ENCODE data around the gene MGMT.

DNA sequence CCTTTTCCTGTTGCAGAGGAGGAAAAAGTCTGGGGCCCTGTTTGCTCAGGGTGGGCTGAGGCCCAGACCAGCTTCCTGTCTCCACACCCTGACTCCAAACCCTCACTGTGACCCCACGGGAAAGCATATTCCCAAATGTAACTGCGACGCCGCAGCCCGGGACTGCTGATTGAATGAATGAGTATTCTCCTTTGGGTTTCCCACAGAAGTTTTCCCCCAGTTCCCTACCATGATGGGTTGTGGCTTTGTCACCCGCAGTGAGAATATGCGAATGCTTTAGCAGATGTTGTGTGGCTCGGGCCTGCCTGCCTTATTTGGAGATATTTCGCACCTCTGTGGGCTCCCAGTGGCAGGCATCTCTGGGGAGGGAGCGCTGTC lies 50.6 kb downstream of the MGMT start:
- TF ChIP-seq TAF1 (conservative IDR thresholded peaks at IDR 0.05) (no peak), FOXA1 (IDR thresholded peaks at IDR 0.05) (no peak), EGR1 (IDR thresholded peaks at IDR 0.05; ENCODE audit: low read depth in 2 of 2) (no peak), RAD21 (IDR thresholded peaks at IDR 0.05) (no peak), GABPA (IDR thresholded peaks at IDR 0.05 in 1 of 2, conservative IDR thresholded peaks at IDR 0.05 in 1 of 2) (no peak), YY1 (IDR thresholded peaks at IDR 0.05) (no peak), RXRA (IDR thresholded peaks at IDR 0.05) (no peak), JUND (IDR thresholded peaks at IDR 0.05) (no peak), SP1 (IDR thresholded peaks at IDR 0.05) (no peak)
- TF ChIP-seq, protein P1, sequence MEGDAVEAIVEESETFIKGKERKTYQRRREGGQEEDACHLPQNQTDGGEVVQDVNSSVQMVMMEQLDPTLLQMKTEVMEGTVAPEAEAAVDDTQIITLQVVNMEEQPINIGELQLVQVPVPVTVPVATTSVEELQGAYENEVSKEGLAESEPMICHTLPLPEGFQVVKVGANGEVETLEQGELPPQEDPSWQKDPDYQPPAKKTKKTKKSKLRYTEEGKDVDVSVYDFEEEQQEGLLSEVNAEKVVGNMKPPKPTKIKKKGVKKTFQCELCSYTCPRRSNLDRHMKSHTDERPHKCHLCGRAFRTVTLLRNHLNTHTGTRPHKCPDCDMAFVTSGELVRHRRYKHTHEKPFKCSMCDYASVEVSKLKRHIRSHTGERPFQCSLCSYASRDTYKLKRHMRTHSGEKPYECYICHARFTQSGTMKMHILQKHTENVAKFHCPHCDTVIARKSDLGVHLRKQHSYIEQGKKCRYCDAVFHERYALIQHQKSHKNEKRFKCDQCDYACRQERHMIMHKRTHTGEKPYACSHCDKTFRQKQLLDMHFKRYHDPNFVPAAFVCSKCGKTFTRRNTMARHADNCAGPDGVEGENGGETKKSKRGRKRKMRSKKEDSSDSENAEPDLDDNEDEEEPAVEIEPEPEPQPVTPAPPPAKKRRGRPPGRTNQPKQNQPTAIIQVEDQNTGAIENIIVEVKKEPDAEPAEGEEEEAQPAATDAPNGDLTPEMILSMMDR (IDR thresholded peaks at IDR 0.05; ENCODE audit: low read depth, low read length, missing input control): no peak
- TF ChIP-seq, protein P2, sequence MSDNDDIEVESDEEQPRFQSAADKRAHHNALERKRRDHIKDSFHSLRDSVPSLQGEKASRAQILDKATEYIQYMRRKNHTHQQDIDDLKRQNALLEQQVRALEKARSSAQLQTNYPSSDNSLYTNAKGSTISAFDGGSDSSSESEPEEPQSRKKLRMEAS (IDR thresholded peaks at IDR 0.05): no peak
- TF ChIP-seq, protein P3, sequence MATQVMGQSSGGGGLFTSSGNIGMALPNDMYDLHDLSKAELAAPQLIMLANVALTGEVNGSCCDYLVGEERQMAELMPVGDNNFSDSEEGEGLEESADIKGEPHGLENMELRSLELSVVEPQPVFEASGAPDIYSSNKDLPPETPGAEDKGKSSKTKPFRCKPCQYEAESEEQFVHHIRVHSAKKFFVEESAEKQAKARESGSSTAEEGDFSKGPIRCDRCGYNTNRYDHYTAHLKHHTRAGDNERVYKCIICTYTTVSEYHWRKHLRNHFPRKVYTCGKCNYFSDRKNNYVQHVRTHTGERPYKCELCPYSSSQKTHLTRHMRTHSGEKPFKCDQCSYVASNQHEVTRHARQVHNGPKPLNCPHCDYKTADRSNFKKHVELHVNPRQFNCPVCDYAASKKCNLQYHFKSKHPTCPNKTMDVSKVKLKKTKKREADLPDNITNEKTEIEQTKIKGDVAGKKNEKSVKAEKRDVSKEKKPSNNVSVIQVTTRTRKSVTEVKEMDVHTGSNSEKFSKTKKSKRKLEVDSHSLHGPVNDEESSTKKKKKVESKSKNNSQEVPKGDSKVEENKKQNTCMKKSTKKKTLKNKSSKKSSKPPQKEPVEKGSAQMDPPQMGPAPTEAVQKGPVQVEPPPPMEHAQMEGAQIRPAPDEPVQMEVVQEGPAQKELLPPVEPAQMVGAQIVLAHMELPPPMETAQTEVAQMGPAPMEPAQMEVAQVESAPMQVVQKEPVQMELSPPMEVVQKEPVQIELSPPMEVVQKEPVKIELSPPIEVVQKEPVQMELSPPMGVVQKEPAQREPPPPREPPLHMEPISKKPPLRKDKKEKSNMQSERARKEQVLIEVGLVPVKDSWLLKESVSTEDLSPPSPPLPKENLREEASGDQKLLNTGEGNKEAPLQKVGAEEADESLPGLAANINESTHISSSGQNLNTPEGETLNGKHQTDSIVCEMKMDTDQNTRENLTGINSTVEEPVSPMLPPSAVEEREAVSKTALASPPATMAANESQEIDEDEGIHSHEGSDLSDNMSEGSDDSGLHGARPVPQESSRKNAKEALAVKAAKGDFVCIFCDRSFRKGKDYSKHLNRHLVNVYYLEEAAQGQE (IDR thresholded peaks at IDR 0.05): no peak
- TF ChIP-seq, protein P4, sequence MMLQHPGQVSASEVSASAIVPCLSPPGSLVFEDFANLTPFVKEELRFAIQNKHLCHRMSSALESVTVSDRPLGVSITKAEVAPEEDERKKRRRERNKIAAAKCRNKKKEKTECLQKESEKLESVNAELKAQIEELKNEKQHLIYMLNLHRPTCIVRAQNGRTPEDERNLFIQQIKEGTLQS (IDR thresholded peaks at IDR 0.05): no peak

Data from liver (tissue), 3 donors.